Vagina (tissue), 2 donors: Measurements from ENCODE around the gene VTCN1.

Source experiments
- CTCF ChIP-seq, 3 experiments: fragments of 450-650 bp in 2 of 3; fragments of 200-600 bp in 1 of 3; sonication (generic) in 1 of 3; IDR thresholded peaks; one replicate each; pipeline ENCODE4 v1.5.1; 2017 to 2019; ENCODE audit warnings: antibody characterized with exemption in 3 of 3, mild to moderate bottlenecking in 2 of 3, moderate library complexity in 2 of 3
- POLR2A ChIP-seq, 2 donors: fragments of 450-650 bp; IDR thresholded peaks; one replicate each; pipeline ENCODE4 v1.6.1; 2017; ENCODE audit warnings: antibody characterized with exemption in 2 of 2, mild to moderate bottlenecking in 2 of 2, moderate library complexity in 2 of 2
- POLR2AphosphoS5 ChIP-seq, 2 donors: sonication (generic); formaldehyde crosslinking; IDR thresholded peaks; one replicate each; pipeline ENCODE4 v1.9.0; 2017; ENCODE audit warnings: antibody characterized with exemption in 2 of 2, mild to moderate bottlenecking in 2 of 2, low read depth in 1 of 2; ENCODE audit not compliant: insufficient read depth in 1 of 2

GRCh38 chr1:117225931-117226330 lies 15.2 kb upstream of the VTCN1 start:
- TF ChIP-seq CTCF (IDR thresholded peaks at IDR 0.05) (no peak), POLR2AphosphoS5 (IDR thresholded peaks at IDR 0.05; ENCODE audit: insufficient read depth in 1 of 2, low read depth in 1 of 2) (no peak), POLR2A (IDR thresholded peaks at IDR 0.05) (no peak)
